Lower lobe of right lung (tissue), 2 donors: ENCODE measurements around the gene ZFYVE28. TPM values are rescaled to one million over a fixed set of nuclear protein-coding genes. Genes with fewer than 3 reads are reported as not detected.

Source experiments
- ATAC-seq, 2 donors: fragments of 200-7000 bp; cut with Tn5 transposase; one replicate each; pipeline ENCODE4 v1.9.1; 2020 to 2022; ENCODE audit warnings: mild to moderate bottlenecking in 2 of 2, moderate library complexity in 2 of 2
- DNase-seq: peaks from one replicate; pipeline ENCODE4 v3.0.0-alpha.2; 2020
- H3K27ac ChIP-seq: fragments of 200-600 bp; one replicate; pipeline ENCODE4 v1.8.0; 2022
- H3K27me3 ChIP-seq: fragments of 200-600 bp; one replicate; pipeline ENCODE4 v1.8.0; 2022; ENCODE audit warnings: low read depth
- H3K36me3 ChIP-seq: fragments of 200-600 bp; one replicate; pipeline ENCODE4 v1.8.0; 2022; ENCODE audit warnings: mild to moderate bottlenecking
- H3K4me1 ChIP-seq: fragments of 200-600 bp; one replicate; pipeline ENCODE4 v1.8.0; 2022
- H3K4me3 ChIP-seq: fragments of 200-600 bp; one replicate; pipeline ENCODE4 v1.8.0; 2022; ENCODE audit warnings: mild to moderate bottlenecking
- H3K9me3 ChIP-seq: fragments of 200-600 bp; one replicate; pipeline ENCODE4 v1.8.0; 2022
- intact Hi-C: fragments of 100-400 bp; cut with DNase I; formaldehyde crosslinking; loops from one replicate; pipeline ENCODE4 v1.11.0; 2022
- total RNA-seq: library from RNA; stranded (reverse); fragmentation: NEBNext Ultra II Directional; extraction: Animal tissue kit (Norgen Biotek cat#: 25700); gene quantifications from one replicate; pipeline ENCODE4 v1.2.1, GENCODE V29; 2021
- TF ChIP-seq, protein P1 (sequence below): fragments of 200-600 bp; IDR thresholded peaks from one replicate; pipeline ENCODE4 v1.8.0; 2022; ENCODE audit warnings: antibody characterized with exemption, mild to moderate bottlenecking
- donor health status: DM: no; HTN: yes; CAD: no; lungs with severe emphysema.

Gene ZFYVE28
- total RNA-seq, 1 donor from 2014 or later = 12.9 TPM

DNA sequence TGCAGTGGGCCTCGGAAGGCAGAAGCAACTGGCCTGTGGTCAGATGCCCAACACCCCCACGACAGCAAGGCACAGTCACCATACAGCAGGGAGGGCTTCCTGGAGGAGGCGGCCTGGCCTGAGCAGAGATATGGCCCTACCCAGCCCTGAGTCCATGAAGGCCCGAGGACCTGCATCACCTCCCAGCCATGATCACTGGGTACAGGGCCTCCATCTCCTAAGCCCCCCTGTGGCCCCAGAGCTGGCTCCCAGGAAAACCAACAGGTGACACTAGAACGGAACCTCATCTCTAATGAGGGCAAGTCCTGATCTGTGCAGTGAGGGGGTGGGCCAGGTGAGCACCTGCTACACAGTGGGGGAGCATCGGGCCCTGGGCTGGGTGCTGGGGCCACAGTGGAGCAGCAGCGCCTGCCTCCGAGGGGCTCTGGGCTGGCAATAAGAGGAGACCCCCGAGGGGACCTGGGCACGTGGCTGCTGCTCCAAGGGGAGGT, 130.3 kb downstream of the ZFYVE28 start:
- Histone ChIP-seq H3K27me3 (no peaks in the 10 kb centered on the region), H3K9me3 (no peaks in the 10 kb centered on the region), H3K4me1 (peaks cover 5% of the 10 kb centered on the region), H3K4me3 (no peak overlapping the region), H3K36me3 (no peaks in the 10 kb centered on the region), H3K27ac (no peak overlapping the region)
- intact Hi-C loops = no loop called here
- TF ChIP-seq, protein P1, sequence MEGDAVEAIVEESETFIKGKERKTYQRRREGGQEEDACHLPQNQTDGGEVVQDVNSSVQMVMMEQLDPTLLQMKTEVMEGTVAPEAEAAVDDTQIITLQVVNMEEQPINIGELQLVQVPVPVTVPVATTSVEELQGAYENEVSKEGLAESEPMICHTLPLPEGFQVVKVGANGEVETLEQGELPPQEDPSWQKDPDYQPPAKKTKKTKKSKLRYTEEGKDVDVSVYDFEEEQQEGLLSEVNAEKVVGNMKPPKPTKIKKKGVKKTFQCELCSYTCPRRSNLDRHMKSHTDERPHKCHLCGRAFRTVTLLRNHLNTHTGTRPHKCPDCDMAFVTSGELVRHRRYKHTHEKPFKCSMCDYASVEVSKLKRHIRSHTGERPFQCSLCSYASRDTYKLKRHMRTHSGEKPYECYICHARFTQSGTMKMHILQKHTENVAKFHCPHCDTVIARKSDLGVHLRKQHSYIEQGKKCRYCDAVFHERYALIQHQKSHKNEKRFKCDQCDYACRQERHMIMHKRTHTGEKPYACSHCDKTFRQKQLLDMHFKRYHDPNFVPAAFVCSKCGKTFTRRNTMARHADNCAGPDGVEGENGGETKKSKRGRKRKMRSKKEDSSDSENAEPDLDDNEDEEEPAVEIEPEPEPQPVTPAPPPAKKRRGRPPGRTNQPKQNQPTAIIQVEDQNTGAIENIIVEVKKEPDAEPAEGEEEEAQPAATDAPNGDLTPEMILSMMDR = no peak
- no peak for ATAC-seq
- DNase-seq = peak; percentile 29

DNA sequence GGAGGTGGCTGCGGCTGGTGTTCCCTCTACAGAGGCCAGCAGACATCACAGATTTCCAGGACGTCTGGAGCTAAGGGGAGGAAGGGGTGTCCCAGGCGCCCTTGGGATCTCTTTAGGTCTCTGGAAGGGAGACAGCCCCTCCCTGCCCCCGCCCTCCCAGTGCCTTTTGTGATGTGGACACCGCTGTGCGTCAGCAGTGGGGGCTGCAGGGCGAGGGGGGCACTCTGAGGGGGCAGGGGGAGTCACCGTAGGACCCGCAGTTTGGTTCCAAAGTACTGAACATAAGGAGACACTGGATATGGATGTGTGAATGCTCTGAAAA, 130.9 kb downstream of the ZFYVE28 start:
- Histone ChIP-seq H3K9me3 (no peaks in the 10 kb centered on the region), H3K27ac (no peak overlapping the region), H3K27me3 (no peaks in the 10 kb centered on the region), H3K4me1 (peaks cover 5% of the 10 kb centered on the region), H3K4me3 (no peak overlapping the region), H3K36me3 (no peaks in the 10 kb centered on the region)
- intact Hi-C loops = no loop called here
- ATAC-seq = no peak
- DNase-seq = peak; percentile 35
- TF ChIP-seq, protein P1 = no peak

DNA sequence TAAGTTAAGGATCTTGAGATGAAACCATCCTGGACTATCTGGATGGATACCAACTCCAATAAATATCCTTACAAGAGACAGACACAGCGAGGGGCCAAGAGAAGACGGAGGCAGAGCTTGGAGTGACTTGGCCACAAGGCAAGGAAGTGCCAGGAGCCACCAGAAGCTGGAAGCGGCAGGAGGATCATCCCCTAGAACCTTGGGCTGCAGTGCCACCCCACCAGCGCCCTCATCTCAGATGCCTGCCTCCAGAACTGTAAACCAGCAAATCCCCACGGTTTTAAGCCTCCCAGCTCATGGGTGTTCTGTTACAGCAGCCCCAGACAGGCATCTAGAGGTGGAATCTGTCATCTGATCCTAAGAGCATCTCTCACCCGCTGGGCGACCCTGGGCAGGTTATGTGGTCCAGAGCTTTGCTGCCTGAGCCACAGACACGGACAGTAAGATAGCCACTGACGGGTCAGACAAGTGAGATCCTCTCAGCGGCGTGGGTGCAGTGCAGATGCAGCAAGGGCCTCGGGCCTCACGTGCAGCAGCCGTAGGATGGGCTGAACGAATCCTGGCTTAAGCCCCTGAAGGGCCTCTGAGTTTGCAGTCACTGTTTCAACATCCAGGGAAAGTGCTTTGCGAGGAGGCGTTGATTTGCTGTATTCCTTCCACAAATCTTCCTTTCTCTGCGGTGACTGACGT, 131.4 kb downstream of the ZFYVE28 start:
- Histone ChIP-seq H3K27ac (no peak overlapping the region), H3K36me3 (no peaks in the 10 kb centered on the region), H3K9me3 (no peaks in the 10 kb centered on the region), H3K27me3 (no peaks in the 10 kb centered on the region), H3K4me1 (peaks cover 5% of the 10 kb centered on the region), H3K4me3 (no peak overlapping the region)
- intact Hi-C loops = no loop called here
- ATAC-seq (no peak), DNase-seq (no peak)
- TF ChIP-seq, protein P1 = no peak

DNA sequence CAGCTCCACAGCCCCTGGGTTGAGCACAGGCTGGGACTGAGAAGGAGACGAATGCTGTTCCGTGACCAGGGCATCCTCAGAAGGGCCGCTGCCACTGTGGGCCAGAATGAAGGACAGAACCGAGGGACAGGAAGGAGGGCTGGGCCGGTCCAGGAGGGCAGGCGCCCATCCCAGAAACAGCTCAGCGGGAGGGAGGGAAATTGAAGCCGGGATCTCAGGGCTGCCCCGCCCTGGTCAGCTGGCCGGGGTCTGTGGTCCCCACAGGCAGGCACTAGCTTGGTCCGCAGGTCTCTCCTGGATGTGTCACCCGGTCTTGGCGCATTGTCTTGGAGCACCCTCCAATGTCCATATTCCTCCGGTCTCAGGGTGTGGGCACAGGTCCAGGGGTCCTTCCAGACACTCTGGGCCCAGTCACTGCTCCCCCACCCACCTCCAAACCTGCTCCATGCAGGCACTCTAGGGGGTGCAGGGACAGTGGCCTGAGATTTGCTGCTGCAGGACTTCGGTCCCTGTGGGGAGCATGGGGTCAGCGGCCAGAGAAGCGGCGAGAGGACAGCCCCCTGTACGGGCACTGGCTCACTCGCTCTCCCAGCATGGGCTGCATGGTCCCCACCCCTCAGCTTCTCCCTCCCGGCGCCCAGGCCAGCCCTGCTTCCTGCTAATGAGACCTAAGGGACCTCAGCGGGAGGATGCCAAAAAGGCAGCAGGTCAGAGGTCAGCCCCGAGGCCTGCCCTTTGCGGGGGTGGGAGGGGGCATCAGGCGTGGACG, 132.6 kb downstream of the ZFYVE28 start:
- intact Hi-C loops = no loop called here
- Histone ChIP-seq H3K4me1 (peaks cover 4% of the 10 kb centered on the region), H3K27me3 (no peaks in the 10 kb centered on the region), H3K27ac (no peak overlapping the region), H3K4me3 (no peak overlapping the region), H3K36me3 (no peaks in the 10 kb centered on the region), H3K9me3 (no peaks in the 10 kb centered on the region)
- ATAC-seq (no peak), DNase-seq (peak; percentile 39)
- TF ChIP-seq, protein P1 = no peak

DNA sequence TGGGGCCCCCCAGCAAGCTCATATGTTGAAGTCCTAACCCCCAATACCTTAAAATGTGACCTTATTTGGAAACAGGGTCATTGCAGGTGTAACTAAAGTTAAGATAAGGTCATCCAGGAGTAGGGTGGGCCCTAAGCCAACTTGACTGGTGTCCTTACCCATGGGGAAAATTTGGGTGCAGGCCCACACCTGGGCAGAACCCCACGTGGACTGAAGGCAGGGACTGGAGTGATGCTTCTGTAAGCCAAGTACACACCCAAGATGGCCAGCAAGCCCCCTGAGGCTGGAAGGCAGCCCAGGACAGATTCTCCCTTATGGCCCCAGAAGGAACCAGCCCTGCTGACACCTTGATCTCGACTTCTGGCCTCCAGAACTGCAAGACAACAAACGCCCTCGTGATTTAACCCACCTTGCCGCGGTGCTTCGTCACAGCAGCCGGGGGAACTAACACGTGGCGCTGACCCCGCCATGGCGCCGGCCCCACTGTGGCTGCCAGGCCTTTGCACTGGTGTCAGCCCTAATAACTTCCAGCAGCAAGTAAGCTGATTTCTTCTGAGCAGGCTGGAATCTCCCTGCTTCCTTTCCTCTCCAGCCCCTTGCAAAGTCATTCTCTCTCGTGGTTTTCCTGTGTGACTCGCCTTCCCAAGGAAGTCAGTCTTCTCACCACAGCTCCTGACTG, 133.4 kb downstream of the ZFYVE28 start:
- H3K4me1 ChIP-seq = no peaks in the 10 kb centered on the region
- TF ChIP-seq, protein P1 = no peak
- ATAC-seq = no peak
- no peak overlapping the region for H3K4me3 ChIP-seq
- no peak overlapping the region for H3K27ac ChIP-seq
- no peaks in the 10 kb centered on the region for H3K36me3 ChIP-seq
- no peaks in the 10 kb centered on the region for H3K9me3 ChIP-seq
- intact Hi-C loops = no loop called here
- H3K27me3 ChIP-seq = no peaks in the 10 kb centered on the region
- peak; percentile 23 for DNase-seq
